Mesenteric fat pad (tissue), 1 donor: ENCODE measurements around the gene ARL2. TPM values are rescaled to one million over a fixed set of nuclear protein-coding genes. Genes with fewer than 3 reads are reported as not detected.
"Not testable (repeated sequence)": the region's sequence is repeated elsewhere in the genome, so short reads cannot be mapped to it uniquely, and the experiment has no call there.

Source experiments
- DNase-seq: peaks from one replicate; pipeline ENCODE4 v3.0.0-alpha.2; 2020; ENCODE audit warnings: low spot score
- total RNA-seq: library from RNA; stranded (reverse); fragmentation: NEBNext Ultra II Directional; extraction: Animal tissue kit (Norgen Biotek cat#: 25700); gene quantifications from one replicate; pipeline ENCODE4 v1.2.1, GENCODE V29; 2021
- donor health status: DM: yes; HTN: yes; CAD: no.

ARL2 gene
- total RNA-seq, 1 donor from 2014 or later: 93.0 TPM

DNA sequence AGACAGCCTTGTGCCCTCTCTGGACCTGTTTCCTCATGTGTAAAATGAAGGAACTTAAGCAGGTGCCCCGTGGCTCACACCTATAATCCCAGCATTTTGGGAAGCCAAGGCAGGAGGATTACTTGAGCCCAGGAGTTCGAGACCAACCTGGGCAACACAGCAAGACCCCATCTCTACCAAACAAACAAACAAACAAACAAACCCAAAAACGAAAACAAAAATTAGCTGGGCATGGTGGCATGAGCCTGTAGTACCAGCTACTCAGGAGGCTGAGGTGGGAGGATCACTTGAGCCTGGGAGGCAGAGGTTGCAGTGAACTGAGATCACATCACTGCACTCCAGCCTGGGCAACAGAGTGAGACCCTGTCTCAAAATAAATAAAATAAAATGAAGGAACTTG is 10.0 kb upstream of the ARL2 start:
- not testable (repeated sequence) for DNase-seq

DNA sequence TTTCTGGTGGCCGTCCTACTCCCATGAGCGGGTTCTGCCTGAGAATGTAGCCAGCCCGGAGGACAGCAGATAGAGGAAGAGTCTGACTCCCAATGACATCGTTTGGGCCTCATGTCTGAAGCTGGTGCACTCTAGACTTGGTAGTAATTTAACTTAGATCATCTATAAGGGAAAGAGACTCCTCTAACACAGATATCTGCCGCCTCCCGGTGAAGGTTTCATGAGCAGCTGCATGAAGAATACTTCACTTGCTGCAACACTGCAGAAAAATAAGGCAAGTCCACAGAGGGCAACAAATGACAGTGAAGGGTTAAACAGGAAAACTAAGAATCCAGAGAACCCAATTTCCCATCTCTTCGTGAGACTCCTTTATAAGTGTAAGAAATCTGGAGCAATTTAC is 5.9 kb upstream of the ARL2 start:
- no peak for DNase-seq

DNA sequence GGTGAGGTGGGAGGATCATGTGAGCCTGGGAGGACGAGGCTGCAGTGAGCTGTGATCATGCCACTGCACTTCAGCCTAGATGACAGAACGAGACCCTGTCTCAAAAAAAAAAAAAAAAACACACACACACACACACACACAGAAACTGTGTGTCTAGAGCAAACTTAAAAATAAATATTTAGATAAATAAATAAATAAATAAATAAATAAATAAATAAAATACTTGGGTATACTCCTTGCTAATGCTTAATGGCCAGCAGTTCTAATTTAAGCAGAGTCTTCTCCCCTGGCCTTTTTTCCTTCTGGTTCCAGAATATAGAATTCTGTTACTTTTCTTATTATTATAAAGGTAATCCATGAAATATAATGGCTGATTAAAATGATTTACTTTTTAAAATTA is 5.1 kb upstream of the ARL2 start:
- DNase-seq: no peak

DNA sequence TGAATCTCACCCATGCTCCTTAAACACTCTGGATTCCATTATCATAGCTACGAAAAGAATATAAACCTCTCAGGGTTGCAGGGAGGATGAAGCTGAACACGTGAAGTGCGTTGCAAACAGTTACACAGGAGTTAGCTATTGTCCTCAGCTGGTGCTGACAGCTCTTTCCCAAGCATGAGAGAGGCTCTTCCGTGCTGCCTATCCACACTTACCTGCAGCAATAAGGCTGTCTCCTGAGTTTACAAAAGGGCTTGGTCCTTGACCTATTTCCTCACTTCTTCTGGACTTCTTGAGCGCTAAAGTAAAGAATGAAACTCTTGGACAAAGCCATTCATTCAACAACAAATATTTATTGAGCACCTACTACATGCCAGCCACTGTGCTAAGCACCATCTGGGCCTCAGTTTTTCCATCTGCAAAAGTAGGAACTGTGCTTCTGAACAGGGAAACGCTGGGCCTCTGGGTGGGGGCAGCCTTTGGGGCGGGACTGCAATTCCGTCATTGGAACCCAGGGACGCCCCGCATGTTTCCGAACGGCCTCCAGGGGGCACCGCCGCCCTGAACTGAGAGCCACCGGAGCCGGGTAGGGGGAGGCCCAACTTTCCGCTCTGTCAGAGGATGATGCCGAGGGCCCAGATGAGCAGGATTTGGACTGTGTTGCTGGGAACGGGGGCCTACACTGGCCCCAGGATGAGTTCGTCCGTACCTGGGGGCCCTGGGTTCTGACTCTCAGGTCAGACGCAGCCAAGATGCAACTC is 651 bp upstream of the ARL2 start:
- DNase-seq: peak; percentile 96

DNA sequence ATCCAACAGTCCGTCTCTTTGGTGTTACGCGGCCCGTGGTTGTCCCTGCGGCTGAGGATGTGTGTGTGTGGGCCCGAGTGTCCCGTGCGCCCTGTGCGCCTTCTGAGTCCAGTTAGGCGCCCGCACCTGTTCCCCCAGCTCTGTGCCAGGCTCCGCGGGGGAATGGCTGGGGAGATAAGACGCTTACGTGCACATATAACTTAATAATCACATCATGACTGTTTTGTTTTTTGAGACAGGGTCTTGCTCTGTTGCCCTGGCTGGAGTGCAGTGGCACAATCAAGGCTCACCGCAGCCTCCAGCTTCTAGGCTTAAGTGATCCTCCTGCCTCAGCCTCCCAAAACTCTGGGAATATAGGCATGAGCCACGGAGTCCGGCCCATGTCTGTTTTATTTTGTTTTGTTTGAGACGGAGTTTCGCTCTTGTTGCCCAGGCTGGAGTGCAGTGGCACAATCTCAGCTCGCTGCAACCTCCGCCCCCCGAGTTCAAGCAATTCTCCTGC is 817 bp downstream of the ARL2 start:
- DNase-seq: no peak

DNA sequence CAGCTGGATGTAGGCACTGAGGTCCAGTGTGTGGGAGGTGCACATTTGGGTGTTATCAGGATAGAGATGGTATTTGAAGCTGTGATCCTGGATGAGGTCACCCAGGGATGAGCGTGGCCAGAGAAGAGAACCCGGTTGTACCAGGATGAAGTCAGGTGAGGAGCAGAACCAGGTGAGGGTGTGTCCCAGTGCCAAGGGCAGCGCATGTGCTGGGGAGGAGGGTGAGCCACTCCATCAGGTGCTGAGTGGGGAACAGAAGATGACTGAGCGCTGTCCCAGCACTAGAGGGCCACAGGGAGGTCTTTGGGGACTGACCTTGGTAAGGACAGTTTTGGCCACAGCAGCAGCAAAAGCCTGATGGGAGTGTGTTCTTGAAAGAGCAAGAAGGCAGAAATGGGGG is 2.7 kb downstream of the ARL2 start:
- DNase-seq: no peak

DNA sequence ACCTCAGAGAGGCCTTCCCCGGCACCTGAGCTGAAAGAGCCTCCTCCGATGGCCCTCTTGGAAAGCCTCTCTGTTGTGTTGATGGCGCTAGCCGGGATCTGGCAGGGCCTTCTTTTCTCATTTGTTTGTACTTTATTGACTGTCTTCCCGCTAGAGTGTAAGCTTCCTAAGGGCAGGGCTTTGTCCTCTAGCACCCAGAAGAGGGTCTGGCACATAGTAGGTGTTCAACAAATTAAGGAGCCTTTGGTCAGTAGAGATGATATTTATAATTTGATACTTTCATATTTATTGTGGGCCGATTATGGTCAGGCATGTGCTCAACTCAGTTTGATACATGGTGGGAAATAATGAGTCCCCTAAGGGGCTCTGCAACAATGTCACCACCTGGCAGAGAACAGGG is 4.0 kb downstream of the ARL2 start:
- no peak for DNase-seq

DNA sequence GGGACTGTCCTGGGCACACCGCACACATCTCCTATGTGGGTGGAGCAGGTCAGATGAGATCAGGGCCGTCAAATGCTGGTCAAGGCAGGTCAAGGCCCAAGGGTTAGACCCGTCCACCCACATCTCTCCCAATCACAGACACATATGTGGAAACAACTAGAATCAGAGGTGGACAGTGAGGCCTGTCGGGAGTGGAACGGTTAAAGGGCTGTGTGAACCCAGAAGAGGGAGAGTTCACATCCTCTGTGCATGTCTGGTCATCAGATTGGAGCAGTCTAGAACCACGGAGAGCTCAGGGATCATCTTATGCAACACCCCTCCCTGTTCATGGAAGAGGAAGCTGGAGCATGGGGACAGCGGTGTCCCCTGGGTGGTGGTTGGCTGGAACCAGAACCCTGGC is 5.9 kb downstream of the ARL2 start:
- DNase-seq: no peak

DNA sequence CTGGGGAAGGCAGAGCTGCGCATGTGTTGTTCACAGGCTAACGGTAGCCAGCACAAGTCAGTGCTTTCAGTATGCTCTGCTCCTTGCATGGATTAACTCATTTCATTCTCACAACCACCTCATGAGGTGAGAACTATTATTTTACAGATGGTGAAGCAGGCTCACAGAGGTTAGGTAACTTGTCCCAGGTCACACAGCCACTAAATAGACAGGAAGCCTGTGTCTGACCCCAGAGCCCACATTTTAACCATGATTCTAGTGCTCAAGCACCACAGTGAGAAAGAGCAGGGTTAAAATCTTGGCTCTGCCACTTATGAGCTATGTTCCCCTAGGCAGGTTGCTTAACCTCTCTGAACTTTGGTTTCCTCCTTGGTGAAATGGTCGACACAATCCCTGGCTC is 7.0 kb downstream of the ARL2 start:
- no peak for DNase-seq

DNA sequence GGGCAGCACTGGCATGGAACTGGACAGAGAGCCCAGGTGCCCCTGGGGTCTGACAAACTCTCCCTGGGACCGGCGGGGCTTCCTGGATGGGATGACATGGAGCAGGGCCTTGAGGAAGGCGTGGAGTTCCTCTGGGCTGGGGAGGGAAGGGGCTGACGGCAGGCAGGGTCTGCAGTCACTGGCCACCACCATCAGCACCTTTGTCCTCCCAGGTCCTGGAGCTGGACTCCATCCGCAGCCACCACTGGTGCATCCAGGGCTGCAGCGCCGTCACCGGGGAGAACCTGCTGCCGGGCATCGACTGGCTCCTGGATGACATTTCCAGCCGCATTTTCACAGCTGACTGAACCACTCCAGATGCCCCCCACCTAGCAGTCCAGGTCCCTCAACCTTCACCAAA is 7.5 kb downstream of the ARL2 start:
- no peak for DNase-seq

DNA sequence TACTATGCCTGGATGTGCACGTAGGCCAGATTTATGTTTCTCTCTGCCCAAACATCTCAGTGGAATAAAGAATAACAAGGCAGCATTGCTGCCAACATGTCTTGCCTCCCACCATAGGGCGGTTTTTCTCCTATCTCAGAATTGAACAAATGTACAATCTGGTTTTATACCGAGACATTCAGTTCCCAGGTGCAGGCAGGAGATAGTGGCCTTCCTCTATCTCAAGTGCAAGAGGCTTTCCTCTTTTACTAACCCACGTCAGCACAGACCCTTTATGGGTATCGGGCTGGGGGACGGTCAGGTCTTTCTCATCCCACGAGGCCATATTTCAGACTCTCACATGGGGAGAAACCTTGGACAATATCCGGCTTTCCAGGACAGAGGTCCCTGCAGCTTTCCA is 9.5 kb downstream of the ARL2 start:
- DNase-seq: not testable (repeated sequence)

DNA sequence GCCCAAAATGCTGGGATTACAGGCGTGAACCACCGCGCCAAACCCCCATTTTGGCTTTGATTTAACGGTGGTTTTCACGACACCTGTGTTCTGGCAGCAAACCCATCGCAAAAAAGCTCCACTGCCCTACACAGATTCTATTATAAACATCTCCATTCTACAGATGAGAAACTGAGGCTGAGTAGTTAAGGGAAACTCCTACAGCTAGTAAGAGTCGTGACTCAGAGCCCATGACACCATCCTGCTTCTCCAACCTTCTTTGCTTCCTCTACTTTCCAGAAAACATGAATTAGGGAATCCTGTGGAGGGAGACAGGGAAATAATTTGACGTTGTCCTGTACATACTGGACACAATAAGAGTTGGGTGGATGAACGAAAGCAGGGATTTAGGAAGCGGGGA is 12.8 kb downstream of the ARL2 start:
- DNase-seq: no peak

DNA sequence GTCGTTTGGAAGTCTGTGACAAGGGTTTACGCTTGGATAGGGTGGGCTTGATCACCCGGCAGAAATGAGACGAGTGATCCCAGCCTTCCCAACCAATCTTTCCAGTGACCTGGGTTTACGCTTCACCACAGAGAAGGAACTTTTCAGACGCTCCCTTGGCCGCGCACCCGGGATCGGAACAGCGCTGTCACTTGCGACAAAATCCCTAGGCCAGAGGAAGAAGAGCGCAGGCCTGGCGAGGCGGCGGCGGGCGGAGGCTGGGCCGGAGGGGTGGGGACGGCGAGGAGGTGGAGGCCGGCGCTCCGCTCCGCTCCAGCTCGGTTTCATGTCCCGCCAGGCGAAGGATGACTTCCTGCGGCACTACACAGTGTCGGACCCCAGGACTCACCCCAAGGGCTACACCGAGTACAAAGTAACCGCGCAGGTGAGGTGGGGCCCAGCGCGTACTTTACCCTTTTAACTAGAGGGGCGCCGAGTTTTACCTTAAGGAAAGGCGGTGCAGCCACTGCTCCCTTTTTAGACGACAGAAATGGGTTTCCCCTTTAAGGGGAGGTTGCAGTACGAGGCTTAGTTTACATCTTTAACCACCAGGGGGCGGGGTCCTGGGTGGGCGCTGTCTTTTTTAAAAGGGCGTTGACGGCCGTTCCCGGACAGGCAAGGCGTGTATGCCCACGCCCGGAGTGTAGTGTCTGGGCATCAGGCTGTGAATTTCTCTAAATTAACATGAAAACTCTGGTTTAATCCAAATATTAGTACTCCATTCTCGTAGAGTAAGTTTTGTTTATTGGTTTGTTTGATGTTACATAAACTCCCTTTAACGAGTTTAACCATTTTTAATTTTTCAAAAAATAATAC is 13.5 kb downstream of the ARL2 start, which contains the start of gene SNX15:
SNX15 (plus strand) TSS at position 227 of the 855 bp plus-strand sequence; CDS start at position 326, 99 bp downstream.
- peak; percentile 97 for DNase-seq

DNA sequence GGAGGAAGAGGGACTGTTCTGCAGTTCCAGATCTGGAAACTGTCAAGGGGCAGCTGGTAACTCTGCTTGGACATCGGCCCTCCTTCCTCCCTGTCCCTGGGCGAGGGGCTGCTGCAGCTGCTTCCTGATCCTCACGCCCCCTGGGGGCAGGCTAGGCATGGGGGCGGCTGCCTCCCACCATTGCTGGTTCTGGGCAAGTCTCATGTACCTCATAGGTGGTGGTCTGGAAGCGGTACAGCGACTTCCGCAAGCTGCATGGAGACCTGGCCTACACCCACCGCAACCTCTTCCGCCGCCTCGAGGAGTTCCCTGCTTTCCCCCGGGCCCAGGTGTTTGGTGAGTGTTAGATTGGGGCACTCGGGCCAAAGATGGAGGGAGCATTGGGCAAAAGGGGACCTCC is 18.3 kb downstream of the ARL2 start:
- DNase-seq: no peak

DNA sequence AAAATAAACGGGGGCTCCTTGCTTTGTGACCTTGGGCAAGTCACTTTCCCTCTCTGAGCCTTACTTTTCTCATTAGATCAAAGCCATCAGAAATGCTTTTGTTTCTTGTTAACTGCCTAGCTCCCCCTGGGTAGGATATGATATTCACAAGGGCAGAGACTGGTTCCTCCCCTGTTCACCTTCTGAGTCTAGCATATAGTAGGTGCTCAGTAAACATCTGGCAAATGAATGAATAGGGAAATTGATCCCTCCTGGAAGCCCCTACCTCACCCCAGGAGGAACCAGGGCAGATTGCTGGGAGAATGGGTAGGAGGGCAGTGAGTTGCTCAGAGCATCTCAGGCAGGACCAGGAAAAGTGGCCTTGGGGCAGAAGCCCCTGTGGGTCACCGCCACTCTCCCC is 20.5 kb downstream of the ARL2 start:
- DNase-seq: no peak

DNA sequence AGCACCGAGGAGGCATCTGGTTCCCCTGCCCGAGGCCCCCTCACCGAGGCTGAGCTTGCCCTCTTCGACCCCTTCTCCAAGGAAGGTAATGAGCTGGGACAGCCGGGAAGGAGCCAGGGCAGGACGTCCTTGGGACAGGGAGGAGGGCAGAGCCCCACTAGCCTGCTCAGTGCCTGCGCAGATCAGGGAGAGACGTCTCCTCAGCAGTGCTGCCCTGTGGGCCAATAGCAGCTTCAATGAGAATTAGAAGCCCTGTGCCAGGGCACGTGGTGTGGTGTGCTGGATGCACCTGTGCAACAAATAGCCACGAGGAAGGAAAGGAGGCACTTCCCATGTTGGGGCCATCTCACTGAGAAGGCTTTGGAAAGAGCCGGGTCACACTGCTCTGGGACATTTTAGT is 21.6 kb downstream of the ARL2 start:
- DNase-seq: no peak

DNA sequence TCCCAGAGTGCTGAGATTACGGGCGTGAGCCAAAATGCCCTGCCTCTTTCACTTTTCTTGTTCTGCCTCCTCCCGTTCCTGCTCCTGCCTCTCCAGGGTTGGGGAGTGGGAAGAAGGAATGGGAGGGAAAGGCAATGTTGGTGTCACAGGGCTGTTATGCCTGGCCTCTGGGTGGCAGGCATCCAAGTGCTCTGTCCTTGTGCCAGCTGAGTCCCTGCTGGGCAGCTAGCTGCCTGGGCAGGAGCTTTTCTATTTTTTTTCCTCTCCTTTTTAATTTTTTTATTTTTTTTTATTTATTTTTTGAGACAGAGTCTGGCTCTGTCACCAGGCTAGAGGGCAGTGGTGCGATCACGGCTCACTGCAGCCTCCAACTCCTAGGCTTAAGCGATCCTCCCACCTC is 23.0 kb downstream of the ARL2 start:
- no peak for DNase-seq

DNA sequence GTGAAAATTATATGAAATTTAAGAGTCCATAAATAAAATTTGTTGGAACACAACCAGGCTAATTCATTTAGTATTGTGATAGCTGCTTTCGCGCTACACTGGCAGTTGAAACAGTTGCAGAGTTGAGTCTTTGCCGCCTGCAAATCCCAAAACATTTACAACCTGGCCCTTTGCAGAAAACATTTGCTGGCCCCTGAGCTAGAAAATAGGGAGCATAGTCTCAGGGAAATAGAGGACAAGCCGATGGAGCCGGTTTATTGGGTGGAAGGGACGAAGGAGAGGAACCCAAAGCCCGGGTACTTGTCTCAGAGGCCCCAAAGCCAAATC is 26.5 kb downstream of the ARL2 start:
- no peak for DNase-seq

DNA sequence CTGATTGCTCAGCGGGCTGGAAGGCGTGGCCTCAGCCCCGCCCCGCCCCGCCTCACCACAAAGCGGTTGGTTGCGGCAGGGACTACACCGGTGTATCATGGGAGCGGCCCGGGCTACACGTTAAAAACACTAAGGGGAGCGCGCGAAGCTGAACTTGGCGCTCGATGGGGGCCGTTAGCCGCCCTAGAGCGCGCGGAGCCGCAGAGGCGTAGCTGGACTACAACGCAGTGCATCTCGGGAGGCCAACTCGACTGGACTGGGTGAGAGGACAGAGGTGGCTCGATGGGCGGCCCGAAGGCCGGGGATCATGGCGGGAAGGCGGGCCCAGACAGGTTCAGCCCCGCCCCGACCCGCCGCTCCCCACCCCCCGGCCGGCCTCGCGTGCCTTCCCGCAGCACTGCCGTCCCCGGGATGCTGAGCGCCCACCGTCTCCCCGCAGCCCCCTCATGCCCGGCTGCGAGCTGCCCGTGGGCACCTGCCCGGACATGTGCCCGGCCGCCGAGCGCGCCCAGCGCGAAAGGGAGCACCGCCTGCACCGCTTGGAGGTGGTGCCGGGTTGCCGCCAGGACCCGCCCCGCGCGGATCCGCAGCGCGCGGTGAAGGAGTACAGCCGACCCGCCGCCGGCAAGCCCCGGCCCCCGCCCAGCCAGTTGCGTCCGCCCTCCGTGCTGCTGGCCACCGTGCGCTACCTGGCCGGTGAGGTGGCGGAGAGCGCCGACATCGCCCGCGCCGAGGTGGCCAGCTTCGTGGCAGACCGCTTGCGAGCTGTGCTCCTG is 27.1 kb downstream of the ARL2 start, which contains the start of gene SAC3D1:
SAC3D1 (plus strand) TSS at position 364 of the 776 bp plus-strand sequence; CDS start at position 447, 83 bp downstream.
- peak; percentile 96 for DNase-seq

DNA sequence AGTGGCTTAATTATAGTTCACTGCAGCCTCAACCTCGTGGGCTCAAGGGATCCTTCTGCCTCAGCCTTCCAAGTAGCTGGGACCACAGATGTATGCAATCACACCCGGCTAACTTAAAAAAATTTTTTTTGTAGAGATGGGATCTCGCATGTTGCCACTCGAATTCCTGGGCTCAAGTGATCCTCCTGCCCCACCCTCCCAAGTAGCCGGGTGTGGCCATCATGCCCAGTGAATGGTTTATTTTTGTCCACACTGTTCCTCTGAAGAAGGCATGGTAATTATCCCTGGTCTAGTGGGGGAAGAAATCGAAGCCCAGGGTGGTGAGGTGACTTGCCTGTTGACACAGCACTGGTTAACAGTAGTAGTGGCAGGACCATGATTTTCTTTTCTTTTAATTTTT is 28.9 kb downstream of the ARL2 start:
- no peak for DNase-seq

DNA sequence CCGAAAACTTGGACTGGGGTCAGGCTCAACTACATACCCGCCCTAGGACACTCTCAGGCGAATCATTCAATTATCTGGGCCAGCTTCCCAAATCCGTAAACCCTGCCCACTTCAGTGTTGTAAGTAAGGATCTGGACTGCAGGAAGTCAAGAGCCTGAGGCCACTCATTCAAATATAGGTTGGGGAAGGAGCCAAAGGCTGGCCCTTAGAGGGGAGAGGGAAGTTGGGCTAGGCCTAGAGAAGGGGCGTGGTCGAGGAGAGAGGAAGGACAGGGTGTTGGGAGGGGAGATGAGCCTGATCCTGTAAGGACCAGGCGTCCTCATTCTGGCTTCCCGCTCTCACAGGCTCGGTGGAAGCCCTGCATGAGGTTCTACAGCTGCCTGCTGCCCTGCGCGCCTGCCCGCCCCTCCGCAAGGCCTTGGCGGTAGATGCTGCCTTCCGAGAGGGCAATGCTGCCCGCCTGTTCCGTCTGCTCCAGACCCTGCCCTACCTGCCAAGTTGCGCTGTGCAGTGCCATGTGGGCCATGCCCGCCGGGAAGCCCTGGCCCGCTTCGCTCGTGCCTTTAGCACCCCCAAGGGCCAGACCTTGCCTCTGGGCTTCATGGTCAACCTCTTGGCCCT is 30.0 kb downstream of the ARL2 start:
- DNase-seq: no peak
